PC-3 (cell line): ENCODE data around the gene RASD2. TPM values are rescaled to one million over a fixed set of nuclear protein-coding genes. Genes with fewer than 3 reads are reported as not detected.

Experiments
- ATAC-seq: fragments of 200-7000 bp; cut with Tn5 transposase; 2 replicates; pipeline ENCODE4 v1.9.1; 2020; ENCODE audit warnings: mild to moderate bottlenecking, moderate library complexity
- BruUV-seq: library from RNA; stranded (reverse); fragments of 400-500 nt; replicated peaks from 2 replicates; lab custom pipeline; 2021; lab: Mats Ljungman, UMichigan
- CTCF ChIA-PET: fragments of 300-600 bp; sonication (Branson Sonifier 250); formaldehyde crosslinking; loops from one replicate; lab custom pipeline; 2022; ENCODE audit warnings: antibody characterized with exemption; lab: Charles Lee
- POLR2A ChIA-PET: fragments of 300-600 bp; sonication (Branson Sonifier 250); formaldehyde crosslinking; loops from one replicate; lab custom pipeline; 2022; ENCODE audit warnings: antibody characterized with exemption; ENCODE audit not compliant: unreplicated experiment; lab: Charles Lee
- DNase-seq: peaks from one replicate; pipeline ENCODE4 v3.0.0-alpha.2; 2015
- H2AFZ ChIP-seq: fragments of 300-600 bp; sonication (generic); 2 replicates; pipeline ENCODE4 v1.6.0; 2016; ENCODE audit warnings: antibody characterized with exemption, low read length
- H3F3A ChIP-seq: fragments of 300-600 bp; sonication (generic); one replicate; pipeline ENCODE4 v1.6.0; 2017; ENCODE audit warnings: antibody characterized with exemption, low read length, control low read depth, mild to moderate bottlenecking; ENCODE audit not compliant: unreplicated experiment
- H3K27ac ChIP-seq: fragments of 300-600 bp; sonication (generic); 2 replicates; pipeline ENCODE4 v1.5.1; 2016; ENCODE audit warnings: mild to moderate bottlenecking, low read length
- H3K27me3 ChIP-seq: fragments of 300-600 bp; sonication (generic); 2 replicates; pipeline ENCODE4 v1.6.1; 2016; ENCODE audit warnings: low read length, mixed read lengths
- H3K36me3 ChIP-seq: fragments of 300-600 bp; sonication (generic); 2 replicates; pipeline ENCODE4 v1.6.1; 2016; ENCODE audit warnings: low read depth, mixed run types, low read length, mixed read lengths
- H3K4me1 ChIP-seq: fragments of 300-600 bp; sonication (generic); 2 replicates; pipeline ENCODE4 v1.5.1; 2016; ENCODE audit warnings: low read length; ENCODE audit not compliant: insufficient read depth
- H3K4me2 ChIP-seq: fragments of 300-600 bp; sonication (generic); 2 replicates; pipeline ENCODE4 v1.6.0; 2016; ENCODE audit warnings: low read length
- H3K4me3 ChIP-seq: fragments of 300-600 bp; sonication (generic); 2 replicates; pipeline ENCODE4 v1.5.1; 2016; ENCODE audit warnings: mild to moderate bottlenecking, low read length, mixed read lengths
- H3K79me2 ChIP-seq: fragments of 300-600 bp; sonication (generic); 2 replicates; pipeline ENCODE4 v1.6.1; 2017; ENCODE audit warnings: low read length, mixed read lengths
- H3K9ac ChIP-seq: fragments of 300-600 bp; sonication (generic); 2 replicates; pipeline ENCODE4 v1.6.0; 2016; ENCODE audit warnings: mild to moderate bottlenecking, low read length
- H3K9me2 ChIP-seq: fragments of 300-600 bp; sonication (generic); replicated peaks from 2 replicates; pipeline ENCODE4 v1.6.1; 2016; ENCODE audit warnings: mixed run types, low read length, mixed read lengths
- H3K9me3 ChIP-seq: fragments of 300-600 bp; sonication (generic); 2 replicates; pipeline ENCODE4 v1.6.1; 2016; ENCODE audit warnings: low read length, mixed read lengths
- H4K20me1 ChIP-seq: fragments of 300-600 bp; sonication (generic); 2 replicates; pipeline ENCODE4 v1.6.1; 2016; ENCODE audit warnings: low read length, mixed read lengths
- EZH2 ChIP-seq: fragments of 300-600 bp; sonication (generic); IDR thresholded peaks from one replicate; pipeline ENCODE4 v1.6.1; 2017; ENCODE audit warnings: antibody characterized with exemption, mild to moderate bottlenecking, low read length; ENCODE audit not compliant: unreplicated experiment
- EZH2phosphoT487 ChIP-seq: fragments of 300-600 bp; sonication (generic); IDR thresholded peaks from 2 replicates; pipeline ENCODE4 v1.6.1; 2018; ENCODE audit warnings: mild to moderate bottlenecking, antibody characterized with exemption, low read length, borderline replicate concordance
- intact Hi-C: fragments of 100-400 bp; cut with micrococcal nuclease; formaldehyde crosslinking; loops from 2 replicates; pipeline ENCODE4 v1.9.0; 2023
- total RNA-seq: library from RNA; depleted of rRNA; stranded (reverse); fragments of >200 nt; gene quantifications from 2 replicates; pipeline ENCODE4 v1.2.3, GENCODE V29; 2014
- TF ChIP-seq, protein P1 (sequence below): fragments of 300-600 bp; sonication (generic); conservative IDR thresholded peaks from 2 replicates; pipeline ENCODE4 v1.5.1; 2017; ENCODE audit warnings: antibody characterized with exemption, low read depth, mild to moderate bottlenecking, low read length

RASD2 gene
- total RNA-seq, 1 experiment from 2014 or later = 0.07 TPM

- intact Hi-C loops = no loop called here
- H3K4me1 ChIP-seq = peaks cover 9% of the 10 kb centered on the region
These were observed 18.1 kb upstream of the RASD2 start for GRCh38 chr22:35522225-35523149.

DNA sequence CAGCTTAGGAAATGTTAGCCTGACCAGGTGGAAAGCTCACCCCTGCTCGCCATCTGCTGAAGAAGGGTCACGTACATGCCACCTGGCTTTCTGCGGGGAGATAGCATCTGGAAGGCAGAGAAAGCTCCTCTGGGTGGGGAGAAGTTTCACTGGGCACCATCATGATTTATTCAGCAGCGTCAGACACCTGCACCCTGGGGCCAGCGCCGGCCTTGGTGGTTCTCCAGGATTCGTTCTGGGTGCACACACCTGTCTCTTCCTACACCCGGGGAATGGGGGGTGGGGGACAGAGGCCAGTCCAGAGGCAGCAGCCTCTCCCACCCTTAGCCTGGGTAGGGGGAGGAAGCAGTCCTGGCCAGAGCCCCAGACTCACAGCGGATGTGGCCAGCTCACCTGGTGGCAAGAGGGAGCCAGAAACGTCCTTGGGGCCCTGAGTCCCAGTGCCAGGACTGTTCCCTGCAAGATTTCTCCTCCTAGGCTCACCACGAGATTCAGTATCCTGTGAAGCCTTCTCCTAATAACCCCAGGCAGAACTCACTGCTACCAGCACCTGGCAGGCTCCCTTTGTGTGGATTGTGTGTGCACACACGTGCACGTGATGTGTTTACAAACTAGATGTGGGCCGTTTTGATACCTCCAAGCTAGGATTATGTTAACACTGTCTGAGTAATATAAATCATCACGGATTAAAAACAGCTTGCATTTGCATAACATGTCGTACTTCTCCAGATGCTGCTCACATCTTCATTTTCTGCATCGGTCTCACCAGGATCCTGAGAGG, 17.3 kb upstream of the RASD2 start:
- Histone ChIP-seq H3K4me3 (no peak overlapping the region), H4K20me1 (no peaks in the 10 kb centered on the region), H3K9me3 (no peaks in the 10 kb centered on the region), H3K4me2 (no peak overlapping the region), H3K9ac (no peak overlapping the region), H2AFZ (no peak overlapping the region), H3K79me2 (no peaks in the 10 kb centered on the region), H3K9me2 (no peaks in the 10 kb centered on the region), H3F3A (no peaks in the 10 kb centered on the region), H3K27me3 (no peaks in the 10 kb centered on the region), H3K4me1 (0 out of 2 replicates have a peak, but pooled peaks cover 1% of the 10 kb centered on the region), H3K27ac (no peak overlapping the region), H3K36me3 (no peaks in the 10 kb centered on the region)
- DNase-seq (no peak), ATAC-seq (no peak)
- intact Hi-C loops = no loop called here
- CTCF ChIA-PET = no interaction called here
- TF ChIP-seq EZH2 = no peak
- TF ChIP-seq EZH2phosphoT487 = no peak
- TF ChIP-seq, protein P1, sequence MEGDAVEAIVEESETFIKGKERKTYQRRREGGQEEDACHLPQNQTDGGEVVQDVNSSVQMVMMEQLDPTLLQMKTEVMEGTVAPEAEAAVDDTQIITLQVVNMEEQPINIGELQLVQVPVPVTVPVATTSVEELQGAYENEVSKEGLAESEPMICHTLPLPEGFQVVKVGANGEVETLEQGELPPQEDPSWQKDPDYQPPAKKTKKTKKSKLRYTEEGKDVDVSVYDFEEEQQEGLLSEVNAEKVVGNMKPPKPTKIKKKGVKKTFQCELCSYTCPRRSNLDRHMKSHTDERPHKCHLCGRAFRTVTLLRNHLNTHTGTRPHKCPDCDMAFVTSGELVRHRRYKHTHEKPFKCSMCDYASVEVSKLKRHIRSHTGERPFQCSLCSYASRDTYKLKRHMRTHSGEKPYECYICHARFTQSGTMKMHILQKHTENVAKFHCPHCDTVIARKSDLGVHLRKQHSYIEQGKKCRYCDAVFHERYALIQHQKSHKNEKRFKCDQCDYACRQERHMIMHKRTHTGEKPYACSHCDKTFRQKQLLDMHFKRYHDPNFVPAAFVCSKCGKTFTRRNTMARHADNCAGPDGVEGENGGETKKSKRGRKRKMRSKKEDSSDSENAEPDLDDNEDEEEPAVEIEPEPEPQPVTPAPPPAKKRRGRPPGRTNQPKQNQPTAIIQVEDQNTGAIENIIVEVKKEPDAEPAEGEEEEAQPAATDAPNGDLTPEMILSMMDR = no peak
- no TSS peak for BruUV-seq
- POLR2A ChIA-PET = no interaction called here

More at GRCh38 chr22:35522225-35523149, 18.1 kb upstream of the RASD2 start:
- ChIA-PET POLR2A (no interaction called here), CTCF (no interaction called here)
- H2AFZ ChIP-seq = no peak overlapping the region
- DNase-seq (no peak), ATAC-seq (no peak)
- no peak overlapping the region for H3K4me2 ChIP-seq
- BruUV-seq = no TSS peak
- no peak overlapping the region for H3K27ac ChIP-seq
- H3K36me3 ChIP-seq = no peaks in the 10 kb centered on the region
- H3F3A ChIP-seq = no peaks in the 10 kb centered on the region
- H3K4me3 ChIP-seq = no peak overlapping the region
- H3K27me3 ChIP-seq = no peaks in the 10 kb centered on the region
- no peaks in the 10 kb centered on the region for H4K20me1 ChIP-seq
- no peaks in the 10 kb centered on the region for H3K79me2 ChIP-seq
- no peaks in the 10 kb centered on the region for H3K9me2 ChIP-seq
- H3K9ac ChIP-seq = no peak overlapping the region
- no peak for TF ChIP-seq EZH2
- TF ChIP-seq, protein P1 = no peak
- no peak for TF ChIP-seq EZH2phosphoT487
- no peaks in the 10 kb centered on the region for H3K9me3 ChIP-seq
